Measurements from ENCODE around the gene POLR2L. TPM values are rescaled to one million over a fixed set of nuclear protein-coding genes. Genes with fewer than 3 reads are reported as not detected.

POLR2L gene
- polyA plus RNA-seq, 3 donors = 106 to 132 (median 125) TPM

DNA sequence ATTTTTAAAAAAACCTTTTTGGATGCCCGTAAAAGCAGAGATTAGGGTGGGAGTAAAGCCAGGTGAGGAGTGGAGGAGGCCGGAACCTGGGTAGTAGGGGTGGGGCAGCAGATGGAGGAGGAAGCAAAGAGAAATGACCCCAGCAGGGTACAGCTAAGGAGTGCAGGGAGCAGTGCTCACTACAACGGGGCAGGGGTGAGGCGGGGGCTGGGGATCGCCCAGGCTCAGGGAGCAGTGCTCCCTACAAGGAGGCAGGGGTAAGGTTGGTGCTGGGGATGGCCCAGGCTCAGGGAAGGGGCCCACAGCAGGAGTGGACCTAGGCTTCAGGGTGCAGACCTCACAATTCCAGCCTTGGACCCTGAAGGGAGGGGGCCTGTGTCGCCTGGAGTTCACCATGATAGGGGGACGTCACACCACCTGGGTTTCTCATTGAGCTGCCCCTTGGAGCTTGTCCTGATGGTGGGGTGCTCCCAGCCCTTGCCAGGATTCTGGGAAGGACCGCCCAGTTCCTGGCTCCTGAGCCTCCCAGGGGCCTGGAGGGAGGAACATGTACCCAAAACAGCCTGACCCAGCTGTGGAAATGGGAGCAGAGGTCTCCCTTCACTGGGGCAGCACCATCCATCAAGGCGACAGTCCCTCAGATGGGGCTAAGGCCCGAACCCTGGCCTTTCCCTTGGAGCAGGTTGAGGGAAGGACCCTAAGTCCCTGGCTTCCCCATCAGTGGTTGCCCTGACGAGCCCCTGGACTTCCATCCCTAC is 26.5 kb downstream of the POLR2L start:
- DNase-seq = no peak

DNA sequence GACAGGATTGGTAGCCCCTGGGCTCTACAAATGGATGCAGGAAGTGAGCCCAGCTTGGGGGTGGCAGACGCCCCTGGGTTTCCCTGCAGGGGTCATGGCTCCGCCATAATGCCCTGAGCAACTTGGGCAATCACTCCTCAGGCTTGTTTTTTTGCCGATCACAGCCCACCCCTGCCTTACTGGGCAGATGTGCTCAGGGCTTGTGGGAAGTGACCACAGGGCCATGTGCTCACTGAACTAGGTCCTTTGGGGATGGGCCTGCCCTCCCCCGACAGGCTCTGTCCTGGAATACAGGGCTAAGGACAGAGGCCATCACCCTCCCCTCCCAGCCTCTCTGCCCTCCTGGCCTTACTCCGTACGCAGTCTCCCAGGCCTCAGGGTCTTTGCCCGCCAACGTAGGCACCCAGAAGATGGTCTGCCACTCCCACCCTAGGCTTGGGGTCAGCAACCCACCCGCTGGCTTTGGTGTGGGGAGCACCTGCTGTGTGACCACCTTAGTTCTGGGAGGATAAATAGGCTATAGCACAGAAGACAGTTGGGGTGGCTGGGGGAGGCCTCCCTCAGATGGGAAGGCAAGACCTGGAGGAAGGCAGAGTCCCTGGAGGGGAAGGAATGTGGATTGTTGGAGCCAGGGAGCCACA is 28.8 kb downstream of the POLR2L start:
- no peak for DNase-seq

DNA sequence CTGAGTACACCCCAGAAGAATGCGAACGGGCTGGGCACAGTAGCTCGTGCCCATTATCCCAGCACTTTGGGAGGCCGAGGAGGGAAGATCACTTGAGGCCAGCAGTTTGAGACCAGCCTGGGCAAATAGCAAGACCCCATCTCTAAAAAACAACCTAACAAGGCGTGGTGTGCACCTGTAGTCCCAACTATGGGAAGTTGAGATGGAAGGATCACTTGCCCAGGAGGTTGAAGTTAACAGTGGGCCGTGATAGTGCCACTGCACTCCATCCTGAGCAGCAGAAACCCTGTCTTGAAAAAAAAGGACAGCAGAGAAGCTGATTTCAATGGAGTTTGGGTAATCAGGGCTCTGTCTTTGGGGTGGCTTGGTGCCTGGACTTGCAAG is 29.3 kb downstream of the POLR2L start:
- no peak for DNase-seq

DNA sequence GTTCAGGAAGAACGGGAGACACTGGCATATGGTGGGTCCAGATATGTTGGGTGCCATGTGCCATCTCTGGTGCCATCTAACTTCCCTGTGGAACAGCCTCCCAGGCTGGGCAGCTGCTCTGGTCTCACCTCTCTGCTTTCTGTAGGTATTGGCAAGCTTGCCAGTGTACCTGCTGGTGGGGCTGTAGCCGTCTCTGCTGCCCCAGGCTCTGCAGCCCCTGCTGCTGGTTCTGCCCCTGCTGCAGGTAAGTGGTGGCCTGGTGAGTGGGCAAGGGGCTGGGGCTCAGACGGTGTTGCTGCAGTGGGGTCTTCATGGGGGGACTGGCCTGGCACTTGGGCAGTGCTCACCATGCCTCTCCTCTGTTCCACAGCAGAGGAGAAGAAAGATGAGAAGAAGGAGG is 29.9 kb downstream of the POLR2L start:
- DNase-seq = no peak

DNA sequence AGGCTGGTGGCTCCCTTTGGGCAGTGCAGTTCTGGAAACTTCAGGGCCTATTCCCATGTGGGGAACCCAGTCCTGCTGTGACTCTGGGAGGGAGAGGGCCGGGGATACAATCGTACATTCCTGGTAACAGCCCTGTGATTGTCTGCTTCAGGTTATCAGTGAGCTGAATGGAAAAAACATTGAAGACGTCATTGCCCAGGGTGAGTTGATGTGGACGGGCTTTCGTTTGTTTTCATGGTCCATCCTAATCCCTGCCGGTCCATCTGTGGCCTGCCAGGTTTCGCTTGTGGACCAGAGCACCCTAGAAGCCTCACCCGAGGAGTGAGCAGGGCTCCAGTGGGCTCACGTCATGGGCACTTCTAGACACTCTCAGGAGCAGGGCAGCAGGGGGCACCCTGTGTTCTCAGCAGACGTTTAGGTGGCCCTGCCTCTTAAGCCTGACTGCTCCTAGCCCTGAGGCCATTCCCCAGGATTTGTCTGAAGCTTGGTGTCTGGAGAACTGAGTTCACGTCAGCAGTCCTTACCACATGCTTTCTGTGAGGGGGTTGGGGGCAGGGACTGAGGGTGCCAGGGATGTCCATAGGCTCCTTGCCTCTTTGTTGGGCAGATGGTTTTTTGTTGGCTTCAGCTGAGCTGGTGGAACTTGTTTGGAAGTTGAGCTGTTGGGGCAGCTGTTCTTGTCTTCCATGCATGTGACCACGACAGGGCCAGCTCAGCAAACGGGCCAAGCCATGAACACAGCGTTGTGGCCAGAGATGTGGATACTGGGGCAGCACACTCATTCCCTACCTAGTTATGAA is 30.7 kb downstream of the POLR2L start:
- DNase-seq = no peak

DNA sequence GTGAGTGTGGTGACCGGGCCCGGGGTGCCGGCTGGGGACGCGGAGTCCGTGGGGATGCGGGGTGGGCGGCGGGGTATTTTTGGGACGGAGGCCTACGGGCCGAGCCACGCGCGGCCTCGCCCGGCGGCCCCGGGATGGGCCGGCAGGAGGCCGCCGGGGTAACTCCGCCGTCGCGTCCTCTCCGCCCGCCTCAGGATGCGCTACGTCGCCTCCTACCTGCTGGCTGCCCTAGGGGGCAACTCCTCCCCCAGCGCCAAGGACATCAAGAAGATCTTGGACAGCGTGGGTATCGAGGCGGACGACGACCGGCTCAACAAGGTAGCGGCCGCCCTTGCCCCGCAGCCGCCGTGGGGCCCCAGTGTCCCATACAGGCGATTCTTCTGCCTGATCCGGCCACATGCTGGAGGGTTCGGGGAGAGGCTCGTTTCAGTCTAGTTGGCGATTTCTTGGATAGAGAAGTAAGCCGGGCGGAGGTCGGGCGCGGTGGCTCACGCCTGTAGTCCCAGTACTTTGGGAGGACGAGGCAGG is 32.2 kb downstream of the POLR2L start:
- no peak for DNase-seq

DNA sequence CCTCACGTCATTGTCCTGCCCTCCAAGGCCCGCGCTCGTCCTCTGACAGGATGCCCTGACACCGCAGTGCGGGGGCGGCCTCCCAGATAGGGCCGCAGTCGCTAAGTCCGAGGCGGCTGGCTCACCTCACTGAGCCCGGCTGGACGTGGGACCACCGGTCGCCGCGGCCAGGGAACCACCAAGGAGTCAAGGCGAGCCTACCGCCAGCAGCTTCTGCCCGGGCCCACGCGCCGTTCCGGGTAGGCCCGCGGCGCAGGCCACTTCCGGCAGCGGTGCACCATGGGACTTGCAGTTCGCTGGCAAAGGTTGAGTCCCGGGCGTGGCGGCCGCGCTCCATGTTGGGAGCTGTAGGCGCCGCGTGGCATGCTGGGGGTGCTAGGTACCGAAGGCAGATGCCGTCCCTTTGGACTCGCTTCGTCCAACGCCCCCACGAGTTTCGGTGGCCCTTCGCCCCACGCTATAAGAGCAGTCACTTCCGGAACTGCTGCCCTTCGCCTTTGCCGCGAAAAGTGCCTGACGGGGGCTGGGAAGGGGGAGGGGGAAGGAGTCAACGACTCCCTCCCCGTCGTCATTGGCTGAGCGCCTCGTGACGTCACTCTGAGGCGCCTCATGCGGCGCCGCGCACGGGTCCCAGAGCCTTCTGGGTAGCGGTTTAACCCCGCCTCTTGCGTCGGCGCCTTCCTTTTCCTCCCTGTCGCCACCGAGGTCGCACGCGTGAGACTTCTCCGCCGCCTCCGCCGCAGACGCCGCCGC is 32.9 kb downstream of the POLR2L start, which contains the start of gene RPLP2:
Gene RPLP2 (plus strand): TSS at position 681 of the 753 bp plus-strand sequence. CDS start 268 bp downstream, outside the sequence.
- DNase-seq = peak; percentile 97

DNA sequence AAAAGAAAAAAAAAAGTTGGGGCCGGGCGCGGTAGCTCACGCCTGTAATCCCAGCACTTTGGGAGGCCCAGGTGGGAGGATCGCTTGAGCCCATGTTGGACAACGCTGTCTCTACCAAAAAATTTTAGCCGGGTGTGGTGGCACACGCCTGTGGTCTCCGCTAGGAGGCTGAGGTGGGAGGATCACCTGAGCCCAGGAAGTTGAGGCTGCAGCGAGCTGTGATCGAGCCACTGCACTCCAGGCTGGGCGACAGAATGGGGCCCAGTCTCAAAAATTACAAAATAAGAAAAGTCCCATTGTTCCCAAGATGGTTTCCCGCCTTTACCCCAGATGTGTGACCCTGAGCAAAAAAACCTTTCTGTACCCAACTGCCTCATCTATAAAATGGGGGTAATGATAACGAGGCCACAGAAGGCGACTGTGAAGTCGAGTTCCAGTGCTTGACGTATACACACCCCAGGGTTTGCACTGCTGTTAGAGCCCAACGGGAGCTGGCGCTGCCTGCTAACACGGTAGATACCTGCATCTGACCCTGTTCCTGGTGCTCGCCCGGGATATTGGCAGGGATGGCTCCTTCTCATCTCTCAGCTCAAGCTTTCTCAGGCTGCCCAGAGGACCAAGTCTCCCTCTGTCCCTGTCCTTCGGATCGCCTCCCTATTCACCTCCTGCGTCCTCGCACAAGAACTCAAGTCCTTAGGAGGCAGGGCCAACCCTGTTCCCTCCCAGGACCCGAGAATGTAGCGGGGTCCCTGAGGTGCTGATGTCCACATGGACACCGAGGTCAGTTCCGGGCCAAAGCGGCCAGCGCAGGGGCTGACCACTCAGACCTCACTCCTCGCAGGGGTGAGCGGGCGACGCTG is 33.7 kb downstream of the POLR2L start:
- no peak for DNase-seq

DNA sequence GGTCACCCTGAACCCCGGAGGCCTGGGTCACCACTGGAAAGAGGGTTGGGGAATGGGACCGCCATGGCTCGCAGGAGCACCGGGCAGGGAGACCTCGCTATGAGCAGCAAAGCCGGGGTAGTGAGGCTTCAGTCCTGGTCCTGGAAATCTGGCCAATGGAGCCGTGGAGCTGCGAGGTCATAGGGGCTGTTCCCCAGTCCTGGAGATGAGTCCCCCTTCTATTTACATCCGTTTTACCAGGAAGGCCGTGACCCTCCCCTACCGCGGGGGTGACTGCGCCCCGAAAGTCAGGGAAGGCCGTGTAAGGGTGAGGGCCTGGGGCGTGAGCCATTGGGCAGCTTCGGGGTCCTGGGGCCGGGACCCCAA is 37.7 kb downstream of the POLR2L start:
- DNase-seq = no peak

DNA sequence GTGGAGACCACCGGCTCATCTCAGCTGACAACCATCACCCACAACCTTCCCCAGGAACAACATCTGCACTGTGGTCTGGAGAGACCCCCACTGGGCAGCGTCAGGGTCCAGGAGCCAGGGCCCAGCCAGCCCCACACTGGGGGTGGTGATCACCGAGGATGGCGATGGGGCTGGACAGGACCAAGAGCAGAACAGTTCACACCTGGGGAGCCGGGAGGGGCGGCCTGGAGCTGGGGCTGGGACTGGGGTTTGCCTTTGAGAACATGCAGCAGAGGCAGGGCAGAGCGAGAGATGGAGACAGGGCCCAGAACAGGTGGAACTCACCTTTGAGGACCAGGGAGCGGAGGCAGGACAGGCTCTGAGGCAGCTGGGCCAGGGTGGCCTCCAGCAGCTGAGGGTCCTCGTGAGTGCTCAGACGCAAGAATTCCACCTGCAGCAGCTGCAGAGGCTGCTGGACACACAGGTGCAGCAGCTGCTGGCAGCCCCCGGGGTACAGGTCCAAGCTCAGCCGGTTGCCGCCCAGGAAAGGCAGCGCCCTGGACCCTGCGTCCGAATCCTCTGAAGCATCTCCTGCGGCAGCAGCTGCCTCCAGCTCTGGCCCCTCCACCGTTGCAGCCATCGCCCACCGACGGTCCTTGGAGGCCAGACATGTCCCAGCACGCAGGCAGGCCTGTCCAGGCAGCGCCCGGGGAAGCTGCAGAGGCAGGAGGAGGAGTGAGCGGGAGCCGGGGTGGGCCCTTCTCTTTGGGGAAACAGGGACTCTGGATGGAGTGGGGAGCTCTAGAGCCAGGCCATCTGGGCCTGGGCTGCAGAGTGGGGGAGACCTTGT is 38.3 kb downstream of the POLR2L start:
- DNase-seq = no peak

DNA sequence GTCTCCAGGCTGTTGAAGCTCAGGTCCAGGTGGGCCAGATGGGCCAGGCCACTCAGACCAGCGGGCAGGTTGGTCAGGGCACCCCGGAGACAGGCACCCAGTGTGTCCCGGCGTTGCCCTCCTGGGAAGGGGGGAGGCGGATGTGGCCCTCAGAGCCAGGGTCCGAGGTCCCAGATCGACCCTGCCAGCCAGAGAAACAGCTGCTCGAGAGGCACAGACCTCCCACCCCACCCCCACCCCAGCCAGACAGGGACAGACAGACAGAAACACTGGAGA is 38.9 kb downstream of the POLR2L start:
- DNase-seq = no peak

DNA sequence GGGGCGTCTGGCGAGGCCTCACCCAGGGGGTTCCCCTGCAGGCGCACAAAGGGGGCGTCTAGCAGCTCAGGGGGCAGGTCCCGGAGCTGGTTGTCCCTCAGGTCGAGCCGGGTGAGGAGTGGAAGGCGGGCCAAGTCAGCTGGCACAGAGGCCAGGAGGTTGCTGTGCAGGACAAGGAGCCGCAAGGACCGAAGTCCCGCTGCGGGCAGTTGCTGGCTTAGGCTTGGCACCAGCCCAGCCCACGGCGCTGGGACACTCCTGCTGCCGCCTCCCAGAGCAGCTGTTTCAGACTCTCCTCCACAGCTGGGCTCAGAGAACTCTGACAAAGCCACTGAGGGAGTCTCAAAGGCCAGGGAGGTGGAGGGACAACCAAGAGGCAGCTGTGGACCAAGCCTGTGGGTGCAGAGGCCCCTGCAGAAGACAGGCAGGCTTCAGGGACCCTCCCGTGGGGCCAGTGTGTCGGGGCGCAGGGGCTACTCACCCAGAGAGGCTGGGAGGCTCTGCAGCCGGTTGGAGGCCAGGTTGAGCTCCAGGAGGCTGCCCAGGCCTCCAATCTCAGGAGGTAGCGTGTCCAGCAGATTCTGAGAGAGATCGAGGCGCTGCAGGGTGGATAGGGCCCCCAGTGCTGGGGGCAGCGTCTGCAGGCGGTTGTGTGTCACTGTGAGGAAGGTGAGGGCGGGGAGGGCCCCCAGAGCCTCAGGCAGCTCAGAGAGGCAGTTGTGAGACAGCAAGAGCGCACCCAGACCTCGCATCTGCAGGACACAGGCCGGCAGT is 39.4 kb downstream of the POLR2L start:
- DNase-seq = no peak

DNA sequence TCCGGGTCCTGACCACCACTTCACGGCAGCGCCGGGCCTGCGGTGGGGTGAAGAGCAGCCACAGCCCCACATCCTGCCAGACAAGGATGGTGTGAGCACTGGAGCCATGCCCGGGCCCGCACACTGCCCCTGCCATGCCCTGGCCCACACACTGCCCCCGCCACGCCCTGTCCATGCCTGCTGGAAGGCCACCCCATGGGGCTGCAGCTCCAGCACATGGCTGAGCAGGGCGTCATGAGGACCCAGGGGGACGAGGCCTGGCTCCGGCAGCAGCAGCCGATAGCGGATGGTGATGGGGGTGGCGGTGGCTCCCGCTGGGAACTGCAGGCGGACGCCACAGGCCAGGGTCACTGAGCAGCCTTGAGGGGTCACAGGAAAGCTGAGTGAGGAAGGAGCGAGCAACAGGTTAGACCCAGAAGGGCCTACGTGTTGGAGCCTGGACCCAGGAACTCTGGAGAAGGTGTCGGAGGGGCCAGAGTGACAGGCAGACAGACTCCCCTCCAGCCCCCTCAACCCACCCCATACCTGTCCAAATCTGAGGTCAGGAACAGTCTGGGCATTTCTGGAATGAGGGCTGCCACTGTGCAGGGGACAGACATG is 40.2 kb downstream of the POLR2L start:
- no peak for DNase-seq

DNA sequence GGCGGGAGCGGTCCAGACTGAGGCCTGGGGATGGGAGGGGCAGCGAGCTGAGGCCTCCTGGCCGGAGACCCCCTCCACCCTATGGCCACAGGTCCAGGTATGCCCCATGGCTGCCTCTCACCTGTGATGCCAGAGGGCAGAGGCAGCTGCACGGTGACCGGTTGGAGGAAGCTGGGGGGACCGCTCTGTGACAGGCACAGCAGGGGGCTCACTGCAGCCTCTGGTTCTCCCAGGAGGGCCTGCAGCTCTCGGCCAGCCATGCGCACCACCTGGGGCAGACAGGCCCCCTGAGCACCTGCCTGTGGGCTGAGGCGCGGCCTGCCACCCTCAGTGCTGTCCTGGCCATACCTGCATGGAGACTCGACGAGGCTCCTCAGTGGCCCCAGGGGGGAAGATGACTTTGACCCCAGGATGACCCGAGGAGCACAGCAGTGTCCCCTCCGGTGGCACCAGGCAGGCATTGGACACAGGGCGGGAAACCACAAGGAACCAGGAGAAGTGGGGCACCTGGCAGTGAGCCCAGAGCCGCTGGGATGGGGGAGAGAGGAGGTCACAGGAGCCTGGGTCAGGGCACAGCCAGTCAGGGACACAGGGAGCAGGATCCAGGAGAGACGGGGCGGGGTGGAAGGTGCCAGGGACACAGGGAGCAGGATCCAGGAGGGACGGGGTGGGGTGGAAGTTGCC is 41.1 kb downstream of the POLR2L start:
- DNase-seq = no peak

DNA sequence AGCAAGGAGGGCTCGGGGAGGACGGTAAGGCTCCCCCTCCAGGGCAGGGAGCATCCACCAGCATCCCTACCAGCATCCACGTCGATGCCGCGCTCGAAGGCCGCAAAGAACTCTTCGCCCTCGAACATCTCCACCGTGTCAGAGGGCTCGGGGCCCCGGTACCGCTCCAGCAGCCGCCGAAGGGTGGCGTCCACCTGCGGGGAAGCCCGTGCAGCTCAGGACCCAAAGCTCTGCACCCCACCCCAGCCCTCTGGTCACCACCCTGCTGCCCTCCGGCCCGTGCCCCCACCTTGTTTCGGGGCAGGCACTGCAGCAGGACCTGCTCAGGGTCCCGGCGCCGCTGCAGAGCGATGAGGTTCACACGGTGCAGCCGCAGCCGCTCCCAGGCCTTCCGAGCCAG is 41.9 kb downstream of the POLR2L start:
- no peak for DNase-seq

DNA sequence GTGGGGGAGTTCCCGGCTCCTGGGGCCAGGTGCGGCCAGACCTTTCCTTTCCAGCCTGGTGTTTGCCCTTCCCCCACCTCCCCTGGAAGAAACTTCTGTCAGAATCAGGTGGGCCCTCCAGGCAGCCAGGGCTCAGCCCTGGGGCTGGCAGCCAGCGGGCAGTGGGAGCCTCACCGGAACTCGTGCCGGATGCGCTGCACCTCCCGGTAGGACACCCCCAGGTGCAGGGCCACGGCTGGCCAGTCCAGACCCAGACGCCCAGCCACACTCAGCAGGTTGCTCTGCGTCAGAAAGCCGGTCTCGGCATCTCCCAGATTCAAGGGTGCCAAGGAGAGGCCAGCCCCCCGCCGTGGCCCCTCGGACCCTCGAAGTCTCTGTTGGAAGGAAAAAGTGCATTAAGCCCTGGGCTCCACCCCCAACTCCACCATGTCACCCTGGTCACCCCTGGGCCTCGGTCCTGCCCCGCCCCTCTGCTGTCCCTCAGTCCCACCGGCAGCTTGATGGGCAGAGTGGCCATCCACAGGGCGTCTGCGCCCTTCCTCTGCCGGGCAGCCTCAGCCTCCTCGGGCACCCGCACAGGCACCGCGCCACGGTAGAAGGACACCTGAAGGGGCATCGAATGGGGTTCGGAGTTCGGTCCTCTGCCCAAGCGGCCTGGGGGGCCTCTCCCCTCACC is 42.5 kb downstream of the POLR2L start:
- no peak for DNase-seq

DNA sequence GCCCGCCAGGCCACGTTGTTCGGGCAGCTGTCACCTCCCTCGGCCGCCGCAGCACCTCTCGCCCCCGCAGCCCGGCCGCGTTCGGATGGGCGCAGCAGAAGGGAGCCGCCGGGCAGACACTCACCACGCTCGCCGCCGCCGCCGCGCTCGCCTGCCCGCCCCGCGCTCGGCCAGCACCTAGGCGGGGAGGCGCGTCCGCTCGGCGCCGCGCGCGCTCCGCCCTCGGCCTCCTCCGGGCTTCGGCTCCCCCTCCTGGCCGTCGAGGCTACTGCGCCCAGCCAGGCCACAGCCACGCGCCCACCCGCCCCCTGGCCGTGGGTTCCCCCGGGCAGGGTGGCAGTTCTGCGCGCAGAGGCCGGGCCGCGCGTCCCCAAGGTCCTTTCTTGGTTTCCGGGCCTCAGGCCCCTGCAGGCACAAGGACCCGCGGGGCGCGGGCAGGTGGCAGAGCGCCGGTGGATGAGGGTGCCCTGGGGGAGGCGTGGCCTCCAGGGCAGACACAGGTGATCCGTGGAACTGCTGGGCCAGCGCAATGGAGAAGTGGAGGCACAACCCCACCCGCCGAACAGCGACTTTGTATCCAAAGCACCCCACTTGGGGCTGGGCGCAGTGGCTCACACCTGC is 44.1 kb downstream of the POLR2L start, which contains the start of gene SLC25A22:
Gene SLC25A22 (minus strand): TSS at position 189 of the 621 bp plus-strand sequence. CDS start 3,275 bp downstream, outside the sequence.
- peak; percentile 80 for DNase-seq

All from renal pelvis (tissue), 4 donors.